DMS114 treated with DMSO at 0.1 percent for 48 hours (cell line): ENCODE data around the gene RMDN2.

Experiments used
- DNase-seq: peaks from one replicate; lab custom pipeline; 2025; ENCODE audit not compliant: unreplicated experiment; lab: John Stamatoyannopoulos, UW

The RMDN2 gene

GRCh38 chr2:37925063-37925897, at the start of gene RMDN2:
TSS of gene RMDN2 (plus strand) at chr2:37925287. CDS start at chr2:37929278, 3,991 bp downstream.
- peak; percentile 81 for DNase-seq

GRCh38 chr2:37875403-37875906, 49.6 kb upstream of the RMDN2 start:
- DNase-seq: no peak

DNA sequence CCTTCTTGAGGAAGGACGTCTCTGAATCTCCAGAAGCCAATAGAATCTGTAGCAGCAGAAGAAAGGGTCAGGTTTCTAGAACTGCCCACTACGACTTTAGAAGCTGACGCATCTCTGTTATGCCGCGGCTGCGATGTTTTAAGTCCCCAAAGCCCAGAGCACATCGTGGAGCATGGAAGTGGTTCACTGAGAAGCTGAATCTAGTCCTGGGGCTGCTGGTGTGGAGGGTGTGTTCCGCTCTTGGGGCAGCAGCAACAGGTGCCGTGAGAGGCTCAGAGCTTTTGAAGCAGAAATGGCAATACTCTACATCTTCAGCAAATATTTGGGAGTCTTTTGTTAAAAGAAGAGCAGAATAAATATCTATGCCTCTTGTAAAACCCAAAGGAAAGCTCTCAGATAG, 48.9 kb upstream of the RMDN2 start:
- DNase-seq: no peak

DNA sequence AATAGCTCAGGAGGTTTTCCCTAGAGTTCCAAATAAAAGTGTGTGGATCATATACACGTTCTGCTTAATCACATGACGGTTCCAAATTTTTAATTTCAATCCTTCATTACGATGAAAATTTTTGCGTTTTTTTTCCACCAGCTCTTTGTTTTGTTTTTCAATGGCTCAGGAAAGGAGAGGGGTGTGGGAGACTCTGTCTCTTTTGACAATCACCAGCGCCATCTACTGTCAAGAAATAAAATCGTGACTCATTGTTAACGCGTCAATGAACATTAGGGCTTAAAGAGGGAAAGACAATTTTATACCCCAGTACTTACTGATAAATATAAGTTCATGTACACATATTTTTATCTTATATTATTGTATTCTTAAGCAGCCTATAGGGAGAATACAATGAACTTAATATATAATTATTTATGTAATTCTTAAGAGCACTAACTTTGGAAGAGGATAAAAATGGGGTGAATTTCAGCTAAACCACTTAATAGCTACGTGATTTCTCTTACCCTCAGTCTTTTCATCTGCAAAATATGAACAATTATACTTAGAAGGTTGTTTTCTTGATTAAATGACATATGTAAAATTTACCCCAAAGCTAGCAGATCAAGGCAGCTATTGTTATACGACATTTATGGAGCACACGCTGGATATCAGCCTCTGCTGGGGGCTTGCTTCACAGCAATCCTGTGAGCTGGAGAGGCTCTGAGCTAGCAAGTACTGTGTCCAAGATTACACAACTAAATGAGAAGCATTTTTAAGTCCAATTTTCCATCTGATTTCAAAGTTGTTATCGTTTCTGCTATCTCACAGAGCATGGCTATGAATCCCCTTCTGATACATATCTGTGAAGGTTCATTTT, 47.4 kb upstream of the RMDN2 start:
- peak; percentile 40 for DNase-seq

- no peak for DNase-seq
Measured at GRCh38 chr2:37878536-37878935, 46.6 kb upstream of the RMDN2 start.

DNA sequence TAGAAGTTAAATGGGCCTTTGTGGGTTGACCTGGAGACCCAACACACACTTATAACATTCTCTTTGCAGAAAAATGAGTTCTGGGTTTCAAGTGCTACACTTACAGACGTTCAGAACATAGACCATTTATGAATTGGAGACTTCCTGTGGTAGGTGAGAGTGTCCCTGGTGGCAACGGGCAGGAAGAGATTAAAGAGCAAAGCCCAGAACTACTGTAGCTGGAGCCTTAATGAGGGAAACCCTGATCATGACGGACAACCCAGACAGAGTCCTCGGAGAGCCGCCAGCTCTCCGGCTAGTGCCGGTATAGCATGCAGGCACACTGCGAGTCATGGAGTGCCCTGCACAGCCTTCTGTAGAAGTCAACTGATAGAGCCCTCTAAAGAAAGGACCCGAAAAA, 44.5 kb upstream of the RMDN2 start:
- no peak for DNase-seq

DNA sequence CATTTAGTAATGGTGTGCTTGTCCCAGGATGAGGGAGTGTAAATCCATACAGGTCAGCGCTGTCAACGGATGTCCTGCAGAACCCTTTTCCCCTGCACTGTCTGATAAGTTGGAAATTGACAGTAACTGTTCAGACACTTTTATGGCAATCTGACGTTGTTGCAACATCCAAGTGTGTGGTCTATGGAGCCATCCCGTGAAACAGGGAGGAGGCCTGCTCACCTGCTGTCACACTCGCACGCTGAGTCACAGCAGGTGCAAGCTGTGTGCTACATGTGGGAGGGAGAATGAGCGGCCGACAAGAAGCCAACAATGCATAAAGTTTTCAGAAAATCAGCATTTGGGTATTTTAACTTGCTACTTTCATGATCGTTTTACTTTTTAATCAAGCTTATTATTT, 43.7 kb upstream of the RMDN2 start:
- DNase-seq: no peak

- no peak for DNase-seq
Measured at GRCh38 chr2:37882036-37882435, 43.1 kb upstream of the RMDN2 start.

DNA sequence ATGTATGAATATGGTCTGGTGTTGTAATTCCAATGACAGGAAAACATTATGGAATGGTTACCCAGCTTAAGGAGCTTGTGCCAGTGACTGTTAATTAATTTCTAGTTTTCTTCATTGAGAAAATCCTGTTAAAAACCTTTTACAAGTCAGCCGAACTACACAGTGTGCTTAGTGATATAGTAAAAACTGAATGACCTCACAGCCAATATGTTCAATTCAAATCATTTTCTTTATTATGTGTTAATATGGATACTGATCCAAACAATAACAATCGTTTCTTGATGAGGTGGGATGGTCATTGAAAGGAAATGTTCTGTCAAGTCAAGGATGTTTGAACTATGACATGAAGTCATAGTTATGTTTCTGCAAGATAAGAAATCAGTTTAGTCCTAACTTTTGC, 41.6 kb upstream of the RMDN2 start:
- no peak for DNase-seq

- DNase-seq: no peak
Measured at GRCh38 chr2:37885329-37885993, 39.6 kb upstream of the RMDN2 start.

- no peak for DNase-seq
Measured at GRCh38 chr2:37886745-37887144, 38.3 kb upstream of the RMDN2 start.

GRCh38 chr2:37887286-37887685, 37.8 kb upstream of the RMDN2 start:
- DNase-seq: no peak

- peak; percentile 37 for DNase-seq
Measured at GRCh38 chr2:37890893-37891495, 34.1 kb upstream of the RMDN2 start.

GRCh38 chr2:37891846-37892435, 33.1 kb upstream of the RMDN2 start:
- no peak for DNase-seq

DNA sequence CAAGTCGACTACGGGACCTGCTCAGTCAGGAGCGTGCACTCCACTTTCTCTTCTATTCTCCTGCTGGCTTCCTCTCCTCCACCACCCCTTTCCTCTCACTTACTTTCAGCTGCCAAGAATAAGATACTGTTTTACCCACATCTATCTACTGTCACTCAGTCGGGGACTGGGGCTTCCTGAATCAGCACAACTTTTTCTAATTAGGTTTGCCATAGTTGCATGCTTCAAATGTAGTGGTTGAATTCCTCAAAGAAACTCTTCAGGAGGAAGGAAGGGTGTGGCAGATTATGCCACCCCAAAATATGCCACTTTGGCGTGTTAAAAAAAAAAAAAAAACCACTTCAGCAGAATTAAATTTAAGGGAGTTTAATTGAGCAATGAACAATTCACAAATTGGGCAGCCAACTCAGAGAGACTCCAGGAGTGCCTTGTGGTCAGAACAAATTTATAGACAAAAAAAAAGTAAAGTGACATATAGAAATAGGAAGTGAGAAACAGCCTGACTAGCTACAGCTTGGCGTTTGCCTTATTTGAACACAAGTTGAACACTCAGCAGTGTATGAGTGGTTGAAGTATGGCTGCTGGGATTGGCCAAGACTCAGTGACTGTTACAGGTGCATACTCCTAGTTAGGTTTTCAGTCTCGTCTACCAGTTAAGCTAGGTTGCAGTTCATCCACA, 32.5 kb upstream of the RMDN2 start:
- DNase-seq: no peak

DNA sequence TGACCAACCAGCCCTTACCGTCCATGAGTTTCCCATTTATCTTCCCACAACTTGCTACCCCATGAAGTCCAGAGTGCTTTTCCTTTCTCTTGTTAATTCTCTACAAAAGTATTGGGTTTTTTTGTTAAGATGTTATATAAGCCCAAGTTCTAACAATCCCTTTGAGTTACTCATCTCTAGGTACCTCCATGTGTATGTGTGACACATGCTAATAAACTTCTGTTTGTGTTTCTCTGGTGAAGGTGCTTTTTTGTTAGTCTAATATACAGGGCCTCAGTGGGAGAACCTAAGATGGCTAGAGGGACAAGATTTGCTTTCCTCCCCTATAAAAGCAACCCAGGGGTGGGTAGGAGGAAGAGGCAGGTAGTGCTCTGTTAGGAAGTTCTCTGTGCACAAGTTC, 31.8 kb upstream of the RMDN2 start:
- no peak for DNase-seq

GRCh38 chr2:37894047-37894446, 31.0 kb upstream of the RMDN2 start:
- no peak for DNase-seq

- no peak for DNase-seq
Measured at GRCh38 chr2:37894601-37895000, 30.5 kb upstream of the RMDN2 start.

DNA sequence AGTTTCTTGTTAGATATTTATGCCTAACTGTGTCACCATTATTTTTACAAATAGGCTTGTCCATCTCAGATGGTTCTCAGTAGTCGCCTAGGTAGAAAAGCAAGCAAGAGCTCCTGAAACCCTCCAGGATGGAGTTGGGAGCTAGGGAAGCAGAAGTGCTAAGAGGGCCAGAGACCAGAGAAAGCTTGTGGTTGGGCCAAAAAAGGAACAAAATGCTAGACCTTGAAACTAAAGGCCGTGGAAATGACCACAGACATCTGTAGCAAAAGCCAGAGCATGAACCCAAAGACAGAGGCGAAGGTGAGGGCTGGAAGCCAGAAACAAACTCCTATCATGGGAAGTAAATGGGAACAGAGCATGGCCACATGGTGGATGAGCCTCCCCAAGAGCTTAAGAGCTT, 29.9 kb upstream of the RMDN2 start:
- DNase-seq: no peak

- DNase-seq: no peak
Measured at GRCh38 chr2:37896319-37896718, 28.8 kb upstream of the RMDN2 start.
